GM19397 (cell line): ENCODE measurements around the gene SH3TC1.

Source experiments
- ATAC-seq: cut with Tn5 transposase; IDR thresholded peaks from one replicate; pipeline ENCODE4 v1.9.1; 2021; ENCODE audit warnings: mild to moderate bottlenecking, moderate library complexity; ENCODE audit not compliant: unreplicated experiment

The SH3TC1 gene

GRCh38 chr4:8240211-8241041 lies 41.3 kb downstream of the SH3TC1 start:
- no peak for ATAC-seq

- no peak for ATAC-seq
Measured at GRCh38 chr4:8241211-8241779, 42.2 kb downstream of the SH3TC1 start.

- ATAC-seq = no peak
Measured at GRCh38 chr4:8241895-8242696, 43.0 kb downstream of the SH3TC1 start.

- ATAC-seq = no peak
Measured at GRCh38 chr4:8242782-8243560, 43.9 kb downstream of the SH3TC1 start.

- ATAC-seq = no peak
Measured at GRCh38 chr4:8244001-8244757, 45.1 kb downstream of the SH3TC1 start.

- no peak for ATAC-seq
Measured at GRCh38 chr4:8244931-8245460, 45.9 kb downstream of the SH3TC1 start.

GRCh38 chr4:8245884-8246833 lies 47.1 kb downstream of the SH3TC1 start:
- no peak for ATAC-seq

- no peak for ATAC-seq
Measured at GRCh38 chr4:8247047-8247930, 48.2 kb downstream of the SH3TC1 start.

- ATAC-seq = no peak
Measured at GRCh38 chr4:8248091-8248490, 49.0 kb downstream of the SH3TC1 start.

GRCh38 chr4:8250227-8250626 lies 51.1 kb downstream of the SH3TC1 start:
- ATAC-seq = no peak

GRCh38 chr4:8250637-8251036 lies 51.5 kb downstream of the SH3TC1 start:
- no peak for ATAC-seq

GRCh38 chr4:8251110-8251883 lies 52.2 kb downstream of the SH3TC1 start:
- ATAC-seq = no peak

GRCh38 chr4:8252301-8253173 lies 53.4 kb downstream of the SH3TC1 start:
- no peak for ATAC-seq

- no peak for ATAC-seq
Measured at GRCh38 chr4:8254076-8254475, 55.0 kb downstream of the SH3TC1 start.

- no peak for ATAC-seq
Measured at GRCh38 chr4:8255698-8256441, 56.8 kb downstream of the SH3TC1 start.
